K562 (cell line): Measurements from ENCODE around the gene LRRC3. TPM values are rescaled to one million over a fixed set of nuclear protein-coding genes. Genes with fewer than 3 reads are reported as not detected.

Experiments used
- ATAC-seq: fragments of 200-7000 bp; cut with Tn5 transposase; 3 replicates; pipeline ENCODE4 v1.9.1; 2020; ENCODE audit warnings: moderate library complexity
- BruUV-seq: library from RNA; stranded (reverse); fragments of 400-500 nt; replicated peaks from 2 replicates; lab custom pipeline; 2021; lab: Mats Ljungman, UMichigan
- CTCF ChIA-PET: fragments of 300-600 bp; formaldehyde crosslinking; extraction: SDS; loops from one replicate; lab custom pipeline; 2021; ENCODE audit warnings: low intra/inter-chr PET ratio; lab: Yijun Ruan, JAX
- POLR2A ChIA-PET: fragments of 300-600, 350-650 bp; sonication (Branson Sonifier 250); formaldehyde crosslinking; extraction: SDS; loops from one replicate; lab custom pipeline; 2021; ENCODE audit warnings: antibody characterized with exemption, inconsistent platforms; lab: Yijun Ruan, JAX
- DNase-seq, 4 experiments: peaks; one replicate each; pipeline versions ENCODE4 v3.0.0 to v3.0.0-alpha.2; 2011 to 2018; ENCODE audit warnings: low spot score in 3 of 4, mixed read lengths in 3 of 4; ENCODE audit errors: extremely low read depth in 1 of 4
- FAIRE-seq: peaks from 2 replicates; lab custom pipeline; 2011; peaks lifted over from hg19 to GRCh38; lab: Jason Lieb, UNC
- H2AFZ ChIP-seq: 2 replicates; pipeline ENCODE4 v1.6.0; 2011; ENCODE audit warnings: low read depth, low read length, control low read depth, inconsistent platforms
- H3K27ac ChIP-seq: fragments of 200-600 bp; 3 replicates; pipeline ENCODE4 v1.8.0; 2011; ENCODE audit warnings: low read depth, mild to moderate bottlenecking, control low read depth, inconsistent platforms, low read length, moderate library complexity, mixed read lengths; ENCODE audit errors: extremely low read depth
- H3K27me3 ChIP-seq, 2 experiments: fragments of 300-600 bp in 1 of 2; 2 replicates in 1 of 2; 3 replicates in 1 of 2; pipeline versions ENCODE4 v1.6.0 to v1.8.0; 2011; ENCODE audit warnings: inconsistent platforms in 2 of 2, low read length in 2 of 2, mild to moderate bottlenecking in 1 of 2, mixed read lengths in 1 of 2, moderate library complexity in 1 of 2; ENCODE audit not compliant: control insufficient read depth in 2 of 2, insufficient read depth in 2 of 2
- H3K36me3 ChIP-seq: fragments of 300-600 bp; 3 replicates; pipeline ENCODE4 v1.8.0; 2011; ENCODE audit warnings: mild to moderate bottlenecking, low read length, inconsistent platforms; ENCODE audit not compliant: control insufficient read depth, insufficient read depth
- H3K4me1 ChIP-seq, 2 experiments: fragments of 200-600 bp in 1 of 2; replicated peaks in 1 of 2; 2 replicates in 1 of 2; 3 replicates in 1 of 2; pipeline versions ENCODE4 v1.5.1 to v1.8.0; 2011; ENCODE audit warnings: inconsistent platforms in 2 of 2, low read length in 2 of 2, mild to moderate bottlenecking in 1 of 2, mixed read lengths in 1 of 2, moderate library complexity in 1 of 2; ENCODE audit not compliant: control insufficient read depth in 2 of 2, insufficient read depth in 2 of 2
- H3K4me2 ChIP-seq: 2 replicates; pipeline ENCODE4 v1.6.1; 2011; ENCODE audit warnings: low read length, control low read depth, inconsistent platforms, mixed read lengths; ENCODE audit not compliant: insufficient read depth
- H3K4me3 ChIP-seq: fragments of 200-600 bp; sonication (generic), shearing (Covaris generic); 2 replicates; pipeline ENCODE4 v1.5.1; 2016; ENCODE audit warnings: control low read depth, inconsistent platforms
- H3K79me2 ChIP-seq: fragments of 200-600 bp; 3 replicates; pipeline ENCODE4 v1.8.0; 2011; ENCODE audit warnings: low read length, inconsistent platforms; ENCODE audit not compliant: control insufficient read depth, insufficient read depth
- H3K9ac ChIP-seq, 2 experiments: 2 replicates each; pipeline versions ENCODE4 v1.6.0 to v1.6.1; 2011; ENCODE audit warnings: low read depth in 2 of 2, low read length in 2 of 2, control low read depth in 1 of 2, inconsistent platforms in 1 of 2, mild to moderate bottlenecking in 1 of 2, mixed read lengths in 1 of 2; ENCODE audit not compliant: insufficient read depth in 1 of 2
- H3K9me1 ChIP-seq: one replicate; pipeline ENCODE4 v1.6.0; 2011; ENCODE audit warnings: inconsistent platforms, mild to moderate bottlenecking, low read length, moderate library complexity; ENCODE audit not compliant: control insufficient read depth, insufficient read depth
- H3K9me3 ChIP-seq: replicated peaks from 2 replicates; pipeline ENCODE4 v1.5.1; 2011; ENCODE audit warnings: low read depth, low read length, inconsistent platforms; ENCODE audit not compliant: control insufficient read depth, insufficient read depth
- H4K20me1 ChIP-seq: replicated peaks from 2 replicates; pipeline ENCODE4 v1.6.1; 2011; ENCODE audit warnings: low read length, inconsistent platforms, mixed read lengths; ENCODE audit not compliant: control insufficient read depth, insufficient read depth
- ARNT ChIP-seq, 2 experiments: fragments of 450-650 bp; IDR thresholded peaks; 2 replicates each; pipeline ENCODE4 v1.6.1; 2016; ENCODE audit warnings: mild to moderate bottlenecking in 1 of 2
- ATF1 ChIP-seq, 2 experiments: fragments of 450-650 bp in 1 of 2; IDR thresholded peaks; 2 replicates each; pipeline ENCODE4 v1.6.1; 2016; ENCODE audit warnings: missing compliant biosample characterization in 1 of 2, missing genetic modification characterization in 1 of 2
- CEBPB ChIP-seq: fragments of 450-650 bp; IDR thresholded peaks from 2 replicates; pipeline ENCODE4 v1.6.1; 2016; ENCODE audit warnings: missing genetic modification characterization, missing compliant biosample characterization
- KLF6 ChIP-seq: fragments of 250-450 bp; sonication (Bioruptor Pico); IDR thresholded peaks from 2 replicates; pipeline ENCODE4 v1.4.0; 2020; ENCODE audit warnings: mild to moderate bottlenecking, moderate library complexity, borderline replicate concordance
- NFYB ChIP-seq: IDR thresholded peaks from 2 replicates; pipeline ENCODE4 v1.6.1; 2011; ENCODE audit warnings: mild to moderate bottlenecking, moderate library complexity; ENCODE audit not compliant: insufficient read length; ENCODE audit errors: extremely low read depth
- NR2C1 ChIP-seq, 2 experiments: fragments of 450-650 bp; IDR thresholded peaks; 2 replicates each; pipeline ENCODE4 v1.6.1; 2017; ENCODE audit warnings: mild to moderate bottlenecking in 2 of 2, antibody characterized with exemption in 1 of 2, inconsistent platforms in 1 of 2, missing compliant biosample characterization in 1 of 2, missing genetic modification characterization in 1 of 2
- NR2C2 ChIP-seq, 2 experiments: fragments of 200-800 bp in 1 of 2; sonication (Bioruptor generic) in 1 of 2; sonication (generic) in 1 of 2; formaldehyde crosslinking in 1 of 2; IDR thresholded peaks; 2 replicates each; pipeline versions ENCODE4 v1.6.1 to v1.8.0; 2016 to 2022; ENCODE audit warnings: mild to moderate bottlenecking in 1 of 2, missing compliant biosample characterization in 1 of 2, missing genetic modification characterization in 1 of 2, missing genetic modification reagents in 1 of 2
- ZNF212 ChIP-seq: fragments of 450-650 bp; formaldehyde crosslinking; IDR thresholded peaks from 2 replicates; pipeline ENCODE4 v1.4.0; 2020; ENCODE audit warnings: mild to moderate bottlenecking
- ZNF695 ChIP-seq: fragments of 450-650 bp; formaldehyde crosslinking; IDR thresholded peaks from 2 replicates; pipeline ENCODE4 v1.4.0; 2020; ENCODE audit warnings: mild to moderate bottlenecking, moderate library complexity
- WGBS: fragments of 100-300 bp; shearing (Covaris generic); methylation state at CpG from one replicate; pipeline ENCODE4 v1.1.6; 2016; ENCODE audit warnings: low coverage, mixed read lengths; ENCODE audit not compliant: insufficient coverage; ENCODE audit errors: missing lambda C conversion rate; 5-methylcytosine and 5-hydroxymethylcytosine counted together
- in situ Hi-C: fragments of 300-500 bp; cut with MboI; formaldehyde crosslinking; loops from 4 replicates; pipeline ENCODE4 v1.15.0; 2018; ENCODE audit warnings: inconsistent platforms, mixed read lengths
- intact Hi-C: fragments of 100-400 bp; cut with micrococcal nuclease; formaldehyde crosslinking; loops from 2 replicates; pipeline ENCODE4 v1.14.2; 2022
- polyA plus RNA-seq, 8 experiments: library from polyadenylated mRNA; depleted of rRNA in 4 of 8; stranded (reverse) in 5 of 8; unstranded in 3 of 8; fragments of >200 nt; fragmentation: Nextera tagmentation in 2 of 8; fragmentation: Illumina TruSeq in 1 of 8; extraction: Ambion mirVana in 2 of 8; extraction: Trizol in 1 of 8; gene quantifications; 2 replicates each; pipeline versions ENCODE4 v1.2.1 to v1.2.3, GENCODE V29; 2011 to 2014; ENCODE audit warnings: inconsistent platforms in 1 of 8, missing spikeins in 1 of 8
- total RNA-seq, 7 experiments: library from RNA; depleted of rRNA in 6 of 7; stranded (reverse); fragments of >200 nt in 6 of 7; fragmentation: Illumina TruSeq in 2 of 7; extraction: Trizol in 2 of 7; gene quantifications; 2 replicates each; pipeline versions ENCODE4 v1.2.1 to v1.2.3, GENCODE V29; 2011 to 2021; ENCODE audit warnings: low replicate concordance in 1 of 7
- TF ChIP-seq, protein P1 (sequence below), 2 experiments: fragments of 450-650 bp in 1 of 2; sonication (generic) in 1 of 2; formaldehyde crosslinking in 1 of 2; IDR thresholded peaks in 1 of 2; conservative IDR thresholded peaks in 1 of 2; 2 replicates each; pipeline versions ENCODE4 v1.6.1 to v1.8.1; 2016 to 2023; ENCODE audit warnings: mild to moderate bottlenecking in 2 of 2, moderate library complexity in 2 of 2, inconsistent platforms in 1 of 2, missing genetic modification reagents in 1 of 2
- TF ChIP-seq, protein P2 (sequence below), 2 experiments: fragments of 450-650 bp; IDR thresholded peaks; 2 replicates each; pipeline ENCODE4 v1.6.1; 2016
- TF ChIP-seq, protein P3 (sequence below): sonication (generic); IDR thresholded peaks from 2 replicates; pipeline ENCODE4 v1.6.1; 2016

LRRC3 gene
- total and polyA plus RNA-seq, 9 of the 15 experiments (the other 6 are each of a cell fraction or from before 2014, with no cell fraction given): 0.04 TPM; not detected in 7

DNA sequence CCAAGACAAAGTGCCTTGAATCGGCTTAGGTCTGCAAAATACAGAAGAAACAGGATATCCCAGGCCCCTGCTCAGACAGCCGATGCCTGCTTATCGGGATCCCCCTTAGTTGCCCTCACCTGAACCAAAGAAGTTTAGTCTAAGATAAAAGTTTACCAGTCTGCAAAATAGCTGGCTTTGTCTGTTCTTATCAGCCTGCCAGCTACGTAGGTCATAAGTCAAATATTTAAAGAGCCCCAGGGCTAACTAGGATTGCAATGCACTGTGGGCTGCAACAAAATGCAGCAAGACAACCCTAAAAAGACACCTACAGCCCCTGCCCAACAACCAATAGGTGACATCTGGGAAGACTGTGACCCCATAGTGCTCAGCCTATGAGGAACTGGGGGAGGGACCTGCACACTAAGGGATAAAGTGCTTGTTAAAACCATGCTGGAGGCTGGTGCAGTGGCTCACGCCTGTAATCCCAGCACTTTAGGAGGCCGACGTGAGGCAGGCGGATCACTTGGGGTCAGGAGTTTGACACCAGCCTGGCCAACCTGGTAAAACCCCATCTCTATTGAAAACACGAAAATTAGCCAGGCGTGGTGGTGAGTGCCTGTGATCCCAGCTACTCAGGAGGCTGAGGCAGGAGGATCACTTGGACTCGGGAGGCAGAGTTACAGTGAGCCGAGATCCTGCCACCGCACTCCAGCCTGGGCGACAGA is 27.4 kb downstream of the LRRC3 start:
- Histone ChIP-seq H3K79me2 (no peaks in the 10 kb centered on the region), H3K4me2 (no peak overlapping the region), H3K4me1 (peaks cover 0 to 16% of the 10 kb centered on the region in 2 experiments; a peak in 3 of 5 replicates), H3K27me3 (peaks cover 11 to 43% of the 10 kb centered on the region in 2 experiments; a peak in 4 of 5 replicates), H3K9me1 (no peaks in the 10 kb centered on the region), H3K27ac (no peak overlapping the region), H2AFZ (no peak overlapping the region), H3K9ac (no peak overlapping the region), H3K4me3 (no peak overlapping the region), H3K9me3 (no peaks in the 10 kb centered on the region), H4K20me1 (no peaks in the 10 kb centered on the region), H3K36me3 (no peaks in the 10 kb centered on the region)
- ATAC-seq: no peak
- POLR2A ChIA-PET: interaction anchor here (0.9 kb wide), 2 partner anchors 9 to 12 kb away, joined by 3 read pairs; no protein-coding TSS in a partner anchor
- no TSS peak for BruUV-seq
- in situ Hi-C loops: no loop called here
- 3% methylated on average over 14 of the region's 14 CpGs for WGBS
- intact Hi-C loops: no loop called here
- TF ChIP-seq ZNF212 (CRISPR knock-in tag): no peak
- no peak for TF ChIP-seq ATF1 (CRISPR knock-in tag; IDR thresholded peaks at IDR 0.05)
- TF ChIP-seq ATF1 (tag; IDR thresholded peaks at IDR 0.05): peak; percentile 29; the same call in 1 of the 2 replicates
- no peak for TF ChIP-seq KLF6 (CRISPR knock-in tag)
- TF ChIP-seq ARNT (IDR thresholded peaks at IDR 0.05): no peak
- TF ChIP-seq, protein P1, sequence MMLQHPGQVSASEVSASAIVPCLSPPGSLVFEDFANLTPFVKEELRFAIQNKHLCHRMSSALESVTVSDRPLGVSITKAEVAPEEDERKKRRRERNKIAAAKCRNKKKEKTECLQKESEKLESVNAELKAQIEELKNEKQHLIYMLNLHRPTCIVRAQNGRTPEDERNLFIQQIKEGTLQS (IDR thresholded peaks at IDR 0.05): no peak
- TF ChIP-seq, protein P1 (CRISPR knock-in tag; conservative IDR thresholded peaks at IDR 0.05): no peak
- peak; percentile 34 for TF ChIP-seq NFYB
- TF ChIP-seq NR2C1 (IDR thresholded peaks at IDR 0.05): no peak
- 0 out of 2 replicates have a peak, but pooled peaks have one; percentile 31 for TF ChIP-seq NR2C1 (tag; IDR thresholded peaks at IDR 0.05)
- no peak for TF ChIP-seq ZNF695 (CRISPR knock-in tag)
- TF ChIP-seq, protein P2, sequence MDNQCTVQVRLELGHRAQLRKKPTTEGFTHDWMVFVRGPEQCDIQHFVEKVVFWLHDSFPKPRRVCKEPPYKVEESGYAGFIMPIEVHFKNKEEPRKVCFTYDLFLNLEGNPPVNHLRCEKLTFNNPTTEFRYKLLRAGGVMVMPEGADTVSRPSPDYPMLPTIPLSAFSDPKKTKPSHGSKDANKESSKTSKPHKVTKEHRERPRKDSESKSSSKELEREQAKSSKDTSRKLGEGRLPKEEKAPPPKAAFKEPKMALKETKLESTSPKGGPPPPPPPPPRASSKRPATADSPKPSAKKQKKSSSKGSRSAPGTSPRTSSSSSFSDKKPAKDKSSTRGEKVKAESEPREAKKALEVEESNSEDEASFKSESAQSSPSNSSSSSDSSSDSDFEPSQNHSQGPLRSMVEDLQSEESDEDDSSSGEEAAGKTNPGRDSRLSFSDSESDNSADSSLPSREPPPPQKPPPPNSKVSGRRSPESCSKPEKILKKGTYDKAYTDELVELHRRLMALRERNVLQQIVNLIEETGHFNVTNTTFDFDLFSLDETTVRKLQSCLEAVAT (IDR thresholded peaks at IDR 0.05): no peak
- TF ChIP-seq NR2C2 (CRISPR knock-in tag; IDR thresholded peaks at IDR 0.05): no peak
- TF ChIP-seq NR2C2 (tag; IDR thresholded peaks at IDR 0.05): peak; percentile 76
- no peak for TF ChIP-seq CEBPB (tag)
- TF ChIP-seq, protein P3, sequence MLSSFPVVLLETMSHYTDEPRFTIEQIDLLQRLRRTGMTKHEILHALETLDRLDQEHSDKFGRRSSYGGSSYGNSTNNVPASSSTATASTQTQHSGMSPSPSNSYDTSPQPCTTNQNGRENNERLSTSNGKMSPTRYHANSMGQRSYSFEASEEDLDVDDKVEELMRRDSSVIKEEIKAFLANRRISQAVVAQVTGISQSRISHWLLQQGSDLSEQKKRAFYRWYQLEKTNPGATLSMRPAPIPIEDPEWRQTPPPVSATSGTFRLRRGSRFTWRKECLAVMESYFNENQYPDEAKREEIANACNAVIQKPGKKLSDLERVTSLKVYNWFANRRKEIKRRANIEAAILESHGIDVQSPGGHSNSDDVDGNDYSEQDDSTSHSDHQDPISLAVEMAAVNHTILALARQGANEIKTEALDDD: 0 out of 2 replicates have a peak, but pooled peaks have one; percentile 39
- CTCF ChIA-PET: no interaction called here
- no peak for FAIRE-seq
- DNase-seq: peak in 1 of 4 experiments; percentile 11
